ENCODE results near the gene KCNMB4.

Gene KCNMB4, protein sequence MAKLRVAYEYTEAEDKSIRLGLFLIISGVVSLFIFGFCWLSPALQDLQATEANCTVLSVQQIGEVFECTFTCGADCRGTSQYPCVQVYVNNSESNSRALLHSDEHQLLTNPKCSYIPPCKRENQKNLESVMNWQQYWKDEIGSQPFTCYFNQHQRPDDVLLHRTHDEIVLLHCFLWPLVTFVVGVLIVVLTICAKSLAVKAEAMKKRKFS

DNA sequence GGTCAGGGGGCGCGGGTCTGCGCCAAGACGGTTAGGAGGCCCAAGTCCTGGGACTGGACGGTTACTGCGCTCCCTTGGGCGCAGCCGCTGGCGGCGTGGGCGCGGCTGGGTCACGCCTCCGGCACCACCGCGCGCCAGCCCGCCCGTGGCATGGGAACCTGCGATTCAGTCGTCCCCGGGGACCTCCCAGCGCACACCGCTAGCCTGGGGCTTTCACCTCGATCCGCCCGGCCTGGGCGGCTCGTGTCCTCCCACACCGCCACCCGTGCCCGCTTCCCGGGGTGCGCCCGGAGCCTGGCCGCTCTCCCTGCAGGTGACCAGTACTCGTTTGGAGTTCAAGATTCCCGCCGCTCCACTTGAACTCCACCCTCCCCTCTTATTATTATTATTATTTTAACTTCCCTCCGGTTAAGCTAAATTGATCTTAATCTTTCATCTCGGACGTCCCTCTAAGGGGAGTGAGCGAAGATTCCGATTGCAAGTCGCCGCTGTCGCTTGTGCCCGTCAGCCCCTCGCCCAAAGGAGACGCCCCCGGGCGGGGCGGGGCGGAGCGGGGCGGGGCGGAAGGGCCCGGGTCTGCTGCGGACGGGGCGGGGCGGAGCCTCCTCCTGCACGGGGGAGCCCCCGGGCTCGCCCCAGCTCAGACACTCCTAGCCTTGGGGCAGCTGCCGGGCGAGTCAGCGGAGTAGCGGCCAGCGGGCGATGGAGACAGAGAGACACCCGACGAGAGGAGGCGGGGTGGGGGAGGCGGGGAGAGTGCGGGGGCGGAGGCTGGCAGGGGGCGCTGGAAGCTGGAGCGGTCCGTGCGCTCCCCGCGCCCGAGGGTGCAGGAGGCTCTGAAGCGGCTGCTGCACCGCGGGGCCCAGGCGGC is at the start of gene KCNMB4:
TSS of gene KCNMB4 (plus strand) at position 643 of the 871 bp plus-strand sequence. CDS start 445 bp downstream, outside the sequence.
- DNase-seq (ENCODE audit: low read depth), result peak; percentile 23

DNA sequence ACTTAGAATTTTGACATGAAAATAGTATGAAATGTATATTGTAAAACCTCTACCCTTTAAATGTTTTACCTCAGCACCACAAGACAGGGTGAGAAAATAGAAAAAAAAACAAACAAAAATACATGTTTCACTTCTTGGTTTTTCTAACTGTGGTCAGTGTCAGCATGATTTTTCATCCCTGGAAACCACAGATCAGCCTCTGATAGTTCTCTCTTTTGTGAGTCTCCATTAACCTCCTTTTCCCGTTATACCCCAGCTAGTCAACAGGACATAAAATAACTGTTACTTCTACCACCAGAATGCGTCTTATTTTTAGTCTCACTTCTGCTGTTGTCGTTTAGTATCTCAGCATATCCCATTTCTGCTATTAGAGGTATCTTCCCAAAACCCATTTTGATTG is 48.3 kb upstream of the KCNMB4 start:
- DNase-seq (ENCODE audit: low read depth), result peak; percentile 12

DNA sequence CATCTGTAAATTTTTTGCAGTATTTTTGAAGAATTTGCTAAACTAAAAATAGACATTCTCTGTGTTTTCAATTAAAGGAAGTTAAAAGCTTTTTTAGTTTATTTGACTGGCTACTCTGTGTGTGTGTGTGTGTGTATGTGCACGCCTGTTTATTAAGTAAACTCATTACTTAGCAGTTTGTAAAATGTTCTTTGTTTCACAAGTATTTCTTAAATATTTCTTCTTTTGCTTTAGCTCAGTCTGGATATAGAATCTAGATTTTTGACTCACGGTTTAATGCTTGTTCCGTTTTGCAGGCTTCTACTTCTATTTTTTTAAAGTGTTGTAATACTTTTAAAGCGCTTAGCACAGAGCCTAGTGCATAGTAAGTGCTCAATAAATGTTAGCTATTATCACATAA is 46.5 kb upstream of the KCNMB4 start:
- no peak for DNase-seq (ENCODE audit: low read depth)

DNA sequence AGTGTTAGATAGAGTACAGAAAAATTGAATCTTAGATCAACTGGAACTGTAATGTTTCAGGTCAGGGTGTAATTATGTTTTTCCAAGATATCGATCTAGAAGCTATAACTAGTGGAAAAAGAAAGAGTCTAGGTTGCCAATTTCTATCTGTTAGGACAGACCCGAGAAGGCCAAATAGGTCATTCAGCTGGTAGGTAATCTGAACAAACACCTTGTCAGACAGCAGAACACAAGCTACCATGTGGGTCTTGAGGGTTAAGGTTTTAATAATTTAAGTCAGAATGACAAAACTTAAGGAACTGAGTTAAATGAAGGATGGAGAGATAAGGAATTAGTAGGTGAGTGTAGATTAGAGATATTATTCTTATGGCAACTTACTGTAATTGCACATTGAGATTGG is 44.9 kb upstream of the KCNMB4 start:
- DNase-seq (ENCODE audit: low read depth), result no peak

DNA sequence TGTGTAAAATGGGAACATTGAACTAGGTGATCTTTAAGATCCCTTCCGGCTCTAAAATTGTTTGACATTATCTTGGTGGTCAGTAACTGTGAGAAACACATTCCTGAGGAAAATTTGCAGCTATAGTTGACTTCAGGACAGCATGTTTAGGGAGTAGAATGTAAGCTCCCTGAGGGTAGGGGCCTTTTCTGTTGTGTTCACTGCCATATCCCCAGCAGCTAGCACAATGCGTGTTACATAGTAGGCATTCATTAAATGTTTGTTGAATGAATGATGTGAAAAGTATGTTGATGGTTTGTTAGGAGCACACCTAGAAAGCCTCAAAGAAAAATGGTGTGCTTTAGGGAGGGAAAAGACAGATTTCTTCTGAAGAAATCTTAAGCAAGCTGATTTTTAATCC is 38.5 kb upstream of the KCNMB4 start:
- no peak for DNase-seq (ENCODE audit: low read depth)

DNA sequence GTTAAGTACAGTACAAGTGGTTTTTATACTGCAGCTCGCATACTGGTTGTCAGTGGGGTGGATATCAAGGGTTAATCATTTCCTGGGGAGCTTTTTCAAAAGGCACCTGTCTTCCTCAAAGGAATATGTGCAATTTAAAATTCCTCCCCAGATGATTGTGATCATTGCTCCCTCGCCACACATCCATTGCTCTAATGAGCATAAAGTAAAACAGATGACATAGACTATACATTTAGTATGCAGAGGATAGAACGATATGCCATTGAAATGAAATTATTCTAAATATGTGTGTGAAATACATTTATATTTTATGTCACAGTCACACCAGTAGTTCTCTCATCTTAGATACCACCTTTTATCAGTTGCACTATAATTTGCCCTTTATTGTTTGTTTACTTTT is 36.4 kb upstream of the KCNMB4 start:
- no peak for DNase-seq (ENCODE audit: low read depth)

DNA sequence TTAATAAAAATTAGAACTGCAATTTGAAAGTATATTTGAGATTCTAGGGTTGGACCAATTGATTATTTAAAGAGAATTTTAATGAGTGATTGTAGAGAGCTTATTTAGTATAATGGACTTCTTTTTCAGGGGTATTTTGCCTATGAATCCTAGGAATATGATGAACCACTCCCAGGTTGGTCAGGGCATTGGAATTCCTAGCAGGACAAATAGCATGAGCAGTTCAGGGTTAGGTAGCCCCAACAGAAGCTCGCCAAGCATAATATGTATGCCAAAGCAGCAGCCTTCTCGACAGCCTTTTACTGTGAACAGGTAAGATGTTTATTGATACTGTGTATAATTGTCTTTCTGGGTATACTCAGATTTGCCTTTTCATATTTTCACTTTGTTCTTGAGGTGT is 35.9 kb upstream of the KCNMB4 start:
- DNase-seq (ENCODE audit: low read depth), result no peak

DNA sequence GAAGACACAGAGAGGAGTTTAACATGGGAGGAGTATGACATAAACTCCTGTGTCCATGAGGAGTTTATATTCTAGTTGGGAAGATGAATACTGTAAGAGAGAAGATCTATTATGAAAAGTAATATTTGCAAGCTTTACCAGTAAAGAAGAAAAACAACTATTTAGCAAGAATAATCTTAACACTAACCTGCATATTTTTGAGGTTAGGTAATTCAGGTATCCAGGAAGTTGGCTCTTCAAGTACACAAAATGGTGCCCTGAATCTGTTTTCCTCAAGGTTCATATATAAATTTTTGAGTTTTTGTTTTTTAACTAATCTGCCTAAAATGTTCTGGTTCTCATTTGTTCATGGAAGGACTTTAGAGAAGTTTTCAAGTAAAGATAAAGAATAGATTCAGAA is 33.9 kb upstream of the KCNMB4 start:
- DNase-seq (ENCODE audit: low read depth), result no peak

DNA sequence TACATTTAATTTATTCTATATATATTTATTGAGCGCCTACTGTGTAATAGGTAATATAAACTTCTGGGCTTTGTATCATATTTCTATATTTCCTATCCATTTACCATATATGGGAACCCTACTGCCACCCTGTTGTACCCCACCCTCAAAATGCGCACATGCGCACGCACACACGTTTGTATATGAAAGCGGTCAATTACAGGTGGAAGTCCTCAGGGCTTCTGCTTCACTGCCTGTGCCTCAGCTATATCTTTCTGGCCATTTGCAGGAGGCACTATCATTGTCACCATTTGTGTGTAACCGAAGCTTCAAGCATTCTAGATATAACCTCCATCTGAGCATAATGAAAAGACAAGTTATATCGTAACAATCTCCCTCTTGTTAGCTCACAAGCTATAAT is 31.3 kb upstream of the KCNMB4 start:
- DNase-seq (ENCODE audit: low read depth), result no peak

DNA sequence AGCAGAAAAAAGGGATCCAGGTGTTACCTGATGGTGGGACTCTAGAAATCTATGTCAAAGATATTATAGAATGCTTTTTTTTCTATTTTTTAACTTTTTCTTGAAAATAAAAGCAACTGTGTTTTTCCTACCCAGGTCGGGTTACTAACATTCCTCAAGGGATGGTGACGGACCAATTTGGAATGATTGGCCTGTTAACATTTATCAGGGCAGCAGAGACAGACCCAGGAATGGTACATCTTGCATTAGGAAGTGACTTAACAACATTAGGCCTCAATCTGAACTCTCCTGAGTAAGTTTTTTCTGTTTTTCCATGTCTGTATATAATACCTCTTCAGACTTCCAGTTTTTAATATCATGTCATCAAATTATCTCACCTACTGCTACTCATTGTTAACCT is 27.6 kb upstream of the KCNMB4 start:
- peak; percentile 4 for DNase-seq (ENCODE audit: low read depth)

DNA sequence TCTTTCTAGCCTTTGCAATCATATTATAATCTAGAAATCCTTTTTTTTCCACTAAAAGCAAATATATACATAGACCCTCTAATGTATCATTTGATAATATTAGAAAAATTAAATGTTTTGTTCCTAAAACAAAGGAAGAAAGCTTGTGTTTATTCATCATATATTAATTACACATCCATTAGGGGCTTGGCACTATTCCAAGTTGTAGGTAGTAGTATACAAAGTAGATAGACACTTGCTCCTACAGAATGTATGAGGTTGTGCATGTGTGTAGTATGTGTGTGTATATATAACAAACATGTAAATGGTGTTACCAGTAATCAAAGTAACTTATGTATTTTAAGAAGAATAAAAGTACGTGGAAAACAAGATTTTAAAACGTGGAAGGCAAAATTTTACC is 15.0 kb upstream of the KCNMB4 start:
- DNase-seq (ENCODE audit: low read depth), result no peak

DNA sequence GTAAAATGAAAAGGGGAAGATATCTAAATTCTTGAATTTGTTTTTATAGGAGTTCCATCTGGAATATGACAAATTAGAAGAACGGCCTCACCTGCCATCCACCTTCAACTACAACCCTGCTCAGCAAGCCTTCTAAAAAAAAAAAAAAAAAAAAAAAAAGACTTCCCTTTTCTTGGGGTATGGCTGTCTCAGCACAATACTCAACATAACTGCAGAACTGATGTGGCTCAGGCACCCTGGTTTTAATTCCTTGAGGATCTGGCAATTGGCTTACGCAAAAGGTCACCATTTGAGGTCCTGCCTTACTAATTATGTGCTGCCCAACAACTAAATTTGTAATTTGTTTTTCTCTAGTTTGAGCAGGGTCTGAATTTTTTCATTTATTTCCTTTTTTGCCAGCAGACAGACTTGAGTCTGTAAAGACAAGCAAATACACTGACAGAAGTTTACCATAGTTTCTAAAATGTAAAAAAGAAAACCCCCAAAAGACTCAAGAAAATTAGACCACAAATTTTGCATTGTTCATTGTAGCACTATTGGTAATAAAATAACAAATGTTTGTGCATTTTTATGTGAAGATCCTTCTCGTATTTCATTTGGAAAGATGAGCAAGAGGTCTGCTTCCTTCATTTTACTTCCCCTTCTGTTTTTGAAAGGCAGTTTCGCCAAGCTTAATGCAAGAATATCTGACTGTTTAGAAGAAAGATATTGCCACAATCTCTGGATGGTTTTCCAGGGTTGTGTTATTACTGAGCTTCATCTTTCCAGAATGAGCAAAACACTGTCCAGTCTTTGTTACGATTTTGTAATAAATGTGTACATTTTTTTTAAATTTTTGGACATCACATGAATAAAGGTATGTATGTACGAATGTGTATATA is 12.1 kb upstream of the KCNMB4 start:
- no peak for DNase-seq (ENCODE audit: low read depth)

DNA sequence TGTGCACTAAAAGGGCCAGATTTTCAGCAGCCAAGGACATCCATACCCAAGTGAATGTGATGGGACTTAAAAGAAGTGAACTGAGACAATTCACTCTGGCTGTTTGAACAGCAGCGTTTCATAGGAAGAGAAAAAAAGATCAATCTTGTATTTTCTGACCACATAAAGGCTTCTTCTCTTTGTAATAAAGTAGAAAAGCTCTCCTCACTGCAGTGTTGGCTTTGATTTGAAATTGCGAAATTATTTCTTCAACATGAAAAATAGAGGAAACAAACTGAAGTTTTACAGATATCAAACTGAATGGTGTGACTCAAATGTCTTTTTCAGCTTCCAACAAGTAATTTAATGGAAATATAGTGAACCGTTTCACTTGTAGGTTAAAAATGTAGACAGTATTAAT is 11.3 kb upstream of the KCNMB4 start:
- DNase-seq (ENCODE audit: low read depth), result peak; percentile 15

DNA sequence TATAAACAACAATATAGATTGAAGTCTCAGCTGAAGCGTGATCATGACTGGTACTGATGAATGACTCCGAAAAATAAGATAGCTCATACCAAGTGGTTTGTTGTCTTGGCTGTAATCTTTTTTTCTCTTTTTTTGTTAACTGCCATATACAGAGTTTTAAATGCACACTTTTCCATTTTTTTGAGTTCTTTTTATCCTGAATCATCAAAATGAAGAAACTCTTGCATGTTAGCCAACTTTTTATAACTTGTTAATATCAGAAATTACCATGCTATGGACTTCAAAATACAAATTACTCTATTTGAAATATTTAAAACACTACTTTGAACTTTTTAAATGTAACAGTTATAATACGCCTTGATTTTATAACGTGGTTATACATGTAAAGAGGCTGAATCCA is 10.1 kb upstream of the KCNMB4 start:
- DNase-seq (ENCODE audit: low read depth), result no peak

DNA sequence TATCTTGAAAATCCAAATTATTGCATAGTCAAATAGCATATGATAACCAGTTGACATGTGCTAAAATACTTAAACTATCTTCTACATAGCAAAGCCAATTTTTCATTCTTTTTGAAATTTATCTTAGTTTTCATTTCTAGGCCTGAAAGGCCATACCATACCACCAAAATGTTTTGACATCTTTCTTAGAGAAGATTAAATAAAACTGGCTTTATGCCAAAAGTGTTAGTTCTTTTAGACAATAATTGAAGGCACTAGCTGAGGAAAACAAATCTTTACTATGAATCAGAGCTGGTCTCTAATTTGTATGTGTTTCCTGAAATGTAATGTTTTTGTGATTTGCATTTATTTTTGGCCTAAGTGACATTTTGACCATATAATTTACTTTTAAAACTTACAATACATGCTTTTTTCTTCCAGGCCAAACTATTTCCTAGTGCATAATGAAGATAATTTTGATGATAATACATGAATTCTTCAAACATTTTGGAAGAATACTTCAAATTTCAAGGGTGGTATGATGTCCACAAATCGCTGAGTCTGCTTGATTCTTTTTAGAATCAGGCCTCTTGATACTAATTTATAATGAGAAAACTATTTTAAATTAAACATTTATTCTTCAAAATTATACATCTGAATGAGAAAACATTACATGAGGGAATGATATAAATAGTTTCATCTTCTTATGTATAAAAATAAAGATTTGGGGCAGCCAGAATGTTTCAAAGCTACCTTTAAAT is 6.5 kb upstream of the KCNMB4 start:
- DNase-seq (ENCODE audit: low read depth), result no peak

DNA sequence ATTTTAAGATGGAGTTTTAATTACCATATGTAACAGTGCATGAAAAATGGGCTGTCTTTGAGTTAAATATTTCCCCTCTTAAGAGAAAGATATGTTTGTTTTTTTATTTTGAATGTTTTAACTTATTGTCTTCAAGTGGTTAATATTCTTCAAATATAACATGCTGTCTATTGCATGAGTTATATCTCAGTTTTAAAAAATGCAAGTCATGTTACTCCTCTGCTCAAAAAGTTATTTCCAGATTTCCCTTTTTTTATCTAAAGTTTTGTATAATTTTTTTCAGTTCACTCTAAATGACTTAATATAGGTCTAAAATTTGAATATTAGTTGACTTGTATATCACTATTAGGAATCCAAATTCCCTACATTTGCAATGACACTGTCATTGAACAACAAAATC is 5.9 kb upstream of the KCNMB4 start:
- DNase-seq (ENCODE audit: low read depth), result no peak

DNA sequence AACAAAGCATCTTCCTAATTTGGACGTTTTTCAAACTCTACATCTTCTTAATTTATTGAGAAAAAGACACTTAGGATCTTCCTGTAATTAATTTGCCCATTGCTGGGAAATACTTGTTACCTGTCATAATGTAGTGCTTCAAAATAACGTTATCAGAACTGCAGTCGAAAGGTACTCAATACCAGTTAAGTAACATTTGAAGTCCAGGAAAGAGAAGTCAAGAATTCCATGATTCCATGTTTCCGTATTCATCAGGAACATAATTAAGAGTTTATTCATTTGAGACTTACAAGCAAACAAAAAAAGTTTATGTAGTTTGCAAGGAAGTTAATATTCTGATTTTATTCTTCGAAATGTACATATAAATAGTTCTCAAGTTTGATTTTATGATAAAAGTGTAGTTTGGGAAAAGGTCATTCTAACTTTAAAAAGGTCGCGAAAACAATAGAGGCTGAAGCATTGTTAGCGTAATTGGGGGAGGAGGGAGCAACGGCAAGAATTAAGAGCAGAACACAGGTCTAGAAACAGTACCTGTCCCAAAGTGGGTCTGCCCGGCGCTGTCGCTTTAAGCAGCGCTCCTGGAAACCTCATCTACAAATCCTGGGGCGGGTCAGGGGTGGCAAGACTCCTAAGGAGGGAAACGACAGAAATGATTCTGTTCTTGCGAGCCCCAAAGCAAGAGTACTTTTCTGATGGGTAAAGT is 1.2 kb upstream of the KCNMB4 start:
- DNase-seq (ENCODE audit: low read depth), result no peak

DNA sequence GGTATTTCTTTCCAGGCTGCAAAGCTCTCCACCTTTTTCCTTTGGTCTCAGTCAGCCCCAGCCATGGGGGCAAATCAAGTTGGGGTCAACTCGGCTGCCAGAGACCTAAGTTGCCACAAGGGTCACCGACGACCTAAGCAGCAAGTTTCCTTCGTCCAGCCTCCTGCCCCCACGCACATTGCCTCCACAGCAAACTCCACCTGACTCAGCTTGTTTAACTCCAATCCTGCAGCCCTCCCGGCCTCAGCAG is 767 bp upstream of the KCNMB4 start:
- DNase-seq (ENCODE audit: low read depth), result no peak

DNA sequence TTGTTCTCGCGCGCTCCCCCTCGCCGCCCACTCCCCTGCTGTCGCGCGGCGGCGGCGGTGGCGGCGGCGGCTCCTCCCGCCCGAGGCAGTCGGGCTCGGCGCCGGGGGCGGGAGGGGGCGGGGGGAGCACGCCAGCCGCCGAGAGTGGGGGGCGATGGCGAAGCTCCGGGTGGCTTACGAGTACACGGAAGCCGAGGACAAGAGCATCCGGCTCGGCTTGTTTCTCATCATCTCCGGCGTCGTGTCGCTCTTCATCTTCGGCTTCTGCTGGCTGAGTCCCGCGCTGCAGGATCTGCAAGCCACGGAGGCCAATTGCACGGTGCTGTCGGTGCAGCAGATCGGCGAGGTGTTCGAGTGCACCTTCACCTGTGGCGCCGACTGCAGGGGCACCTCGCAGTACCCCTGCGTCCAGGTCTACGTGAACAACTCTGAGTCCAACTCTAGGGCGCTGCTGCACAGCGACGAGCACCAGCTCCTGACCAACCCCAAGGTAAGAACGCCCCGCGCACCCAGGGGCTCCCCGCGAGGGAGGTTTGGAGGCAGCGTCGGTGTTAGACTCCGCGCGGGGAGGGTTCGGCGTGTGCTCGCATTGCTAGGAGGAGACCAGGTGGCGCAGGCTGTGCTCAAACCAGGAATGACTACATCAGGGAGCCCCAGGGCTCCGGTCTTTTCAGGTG is 629 bp downstream of the KCNMB4 start:
- DNase-seq (ENCODE audit: low read depth), result peak; percentile 26

DNA sequence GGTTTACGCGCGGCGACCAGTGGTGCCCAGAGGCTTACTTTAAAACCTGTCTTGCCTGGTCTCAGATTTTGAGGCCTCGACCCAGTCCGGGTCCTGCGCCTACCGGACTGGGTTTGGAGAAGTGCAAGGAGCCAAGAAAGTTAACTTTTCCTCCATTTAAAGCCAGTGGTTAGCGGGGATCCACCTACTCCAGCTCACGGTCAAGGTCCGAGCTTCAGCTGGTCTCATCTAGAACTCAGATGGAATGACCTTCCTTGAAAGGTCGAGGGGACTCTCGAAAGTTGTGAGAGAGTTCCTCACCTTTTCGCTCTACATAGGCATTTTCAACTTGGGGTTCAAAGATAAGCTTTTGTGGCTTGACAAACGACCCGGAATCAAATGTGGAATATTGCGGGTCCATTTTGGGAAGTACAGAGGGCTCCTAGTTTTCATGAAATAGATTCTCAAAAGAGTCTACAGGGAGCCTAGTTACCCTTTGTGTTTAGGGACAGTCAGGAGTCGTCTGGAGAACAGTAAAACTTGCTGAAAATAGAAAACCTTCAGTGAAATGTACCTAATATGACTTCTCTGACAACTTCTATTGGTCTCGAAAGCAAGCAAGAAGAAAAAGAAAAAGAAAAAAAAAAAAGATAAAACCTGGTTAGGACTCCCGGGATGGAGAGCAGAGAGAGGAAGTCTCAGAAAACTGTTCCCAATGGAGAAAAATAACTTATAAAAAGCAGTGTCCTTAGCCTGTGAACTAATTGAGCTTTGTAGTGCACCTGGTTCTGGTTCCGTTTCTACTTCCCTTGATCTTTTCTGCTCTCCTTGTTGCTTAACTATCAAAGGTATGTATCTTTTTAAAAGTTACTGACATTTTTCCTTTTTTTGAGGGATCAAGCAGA is 1.4 kb downstream of the KCNMB4 start:
- peak; percentile 3 for DNase-seq (ENCODE audit: low read depth)
